Measurements from ENCODE around the gene PHKB. TPM values are rescaled to one million over a fixed set of nuclear protein-coding genes. Genes with fewer than 3 reads are reported as not detected.

PHKB gene
- total RNA-seq, 1 experiment from 2014 or later, result 38.8 TPM

GRCh38 chr16:47660540-47660939, 199.4 kb downstream of the PHKB start:
- Mint-ChIP-seq H3K27ac (no peak overlapping the region), H3K4me3 (no peak overlapping the region), H3K9me3 (no peaks in the 10 kb centered on the region), H3K27me3 (ENCODE audit: low read depth) (no peaks in the 10 kb centered on the region), H3K4me1 (no peaks in the 10 kb centered on the region), H3K36me3 (ENCODE audit: insufficient read depth in 1 of 3, low read depth in 3 of 3) (peaks cover 3 to 7% (median 7%) of the 10 kb centered on the region in 3 experiments; a peak in 4 of 7 replicates)
- no peak overlapping the region for H2BK15ac ChIP-seq (ENCODE audit: low read depth, low read length)
- no peaks in the 10 kb centered on the region for H3K79me1 ChIP-seq (ENCODE audit: insufficient read depth, low read depth, low read length, poor library complexity, severe bottlenecking)
- H2BK12ac ChIP-seq (ENCODE audit: insufficient read length, low read depth, low read length), result no peak overlapping the region
- H2BK5ac ChIP-seq (ENCODE audit: insufficient read length, low read length), result no peak overlapping the region
- no peak overlapping the region for H4K8ac ChIP-seq (replicated peaks; ENCODE audit: insufficient read length, low read depth, low read length)
- no peak overlapping the region for H3K14ac ChIP-seq (ENCODE audit: insufficient read depth, low read length)
- no peak overlapping the region for H3T11ph ChIP-seq (ENCODE audit: low read length)
- H4K5ac ChIP-seq (ENCODE audit: insufficient read length, low read depth, low read length), result no peak overlapping the region
- H3K4me1 ChIP-seq (ENCODE audit: insufficient read depth, low read length), result no peaks in the 10 kb centered on the region
- H3K9ac ChIP-seq (ENCODE audit: extremely low read depth, insufficient read length, low read length), result no peak overlapping the region
- no peak overlapping the region for H3K4me2 ChIP-seq (ENCODE audit: insufficient read depth, insufficient read length, low read length)
- no peaks in the 10 kb centered on the region for H3K23me2 ChIP-seq (ENCODE audit: insufficient read length, low read depth, low read length, poor library complexity, severe bottlenecking)
- H2BK20ac ChIP-seq (ENCODE audit: low read depth, low read length, poor library complexity, severe bottlenecking), result no peak overlapping the region
- TF ChIP-seq, protein P1, sequence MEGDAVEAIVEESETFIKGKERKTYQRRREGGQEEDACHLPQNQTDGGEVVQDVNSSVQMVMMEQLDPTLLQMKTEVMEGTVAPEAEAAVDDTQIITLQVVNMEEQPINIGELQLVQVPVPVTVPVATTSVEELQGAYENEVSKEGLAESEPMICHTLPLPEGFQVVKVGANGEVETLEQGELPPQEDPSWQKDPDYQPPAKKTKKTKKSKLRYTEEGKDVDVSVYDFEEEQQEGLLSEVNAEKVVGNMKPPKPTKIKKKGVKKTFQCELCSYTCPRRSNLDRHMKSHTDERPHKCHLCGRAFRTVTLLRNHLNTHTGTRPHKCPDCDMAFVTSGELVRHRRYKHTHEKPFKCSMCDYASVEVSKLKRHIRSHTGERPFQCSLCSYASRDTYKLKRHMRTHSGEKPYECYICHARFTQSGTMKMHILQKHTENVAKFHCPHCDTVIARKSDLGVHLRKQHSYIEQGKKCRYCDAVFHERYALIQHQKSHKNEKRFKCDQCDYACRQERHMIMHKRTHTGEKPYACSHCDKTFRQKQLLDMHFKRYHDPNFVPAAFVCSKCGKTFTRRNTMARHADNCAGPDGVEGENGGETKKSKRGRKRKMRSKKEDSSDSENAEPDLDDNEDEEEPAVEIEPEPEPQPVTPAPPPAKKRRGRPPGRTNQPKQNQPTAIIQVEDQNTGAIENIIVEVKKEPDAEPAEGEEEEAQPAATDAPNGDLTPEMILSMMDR (conservative IDR thresholded peaks at IDR 0.05), result peak; percentile 43
- no peak overlapping the region for H3K56ac ChIP-seq (ENCODE audit: insufficient read length, low read depth, low read length)
- no peaks in the 10 kb centered on the region for H3K79me2 ChIP-seq (ENCODE audit: insufficient read depth, low read length)
- no peak overlapping the region for H2AFZ ChIP-seq (ENCODE audit: low read length)
- H3K9me3 ChIP-seq (ENCODE audit: control insufficient read depth, low read depth, low read length), result no peaks in the 10 kb centered on the region
- H2AK5ac ChIP-seq (ENCODE audit: insufficient read length, low read length), result no peak overlapping the region
- no peak overlapping the region for H3K18ac ChIP-seq (ENCODE audit: insufficient read length, low read depth, low read length)
- no CpG with 5 or more reads among the region's 4 CpGs for WGBS (ENCODE audit: extremely low coverage, insufficient read length, low lambda C conversion rate)
- H3K4ac ChIP-seq (ENCODE audit: low read depth, low read length), result no peak overlapping the region
- no peak overlapping the region for H4K91ac ChIP-seq (ENCODE audit: insufficient read length, low read depth, low read length)
- no peaks in the 10 kb centered on the region for H3K27me3 ChIP-seq (ENCODE audit: insufficient read depth, low read length)
- no peak overlapping the region for H3K23ac ChIP-seq (ENCODE audit: insufficient read length, low read depth, low read length)
- H2BK120ac ChIP-seq (ENCODE audit: low read depth, low read length, poor library complexity, severe bottlenecking), result no peak overlapping the region
- H3K27ac ChIP-seq (ENCODE audit: insufficient read length, low read depth, low read length), result no peak overlapping the region
- DNase-seq, result no peak
- no peaks in the 10 kb centered on the region for H4K20me1 ChIP-seq (ENCODE audit: control insufficient read depth, insufficient read depth, insufficient read length)
